Ovary (tissue), 3 donors: ENCODE data around the gene FHIP1A.

ENCODE experiments used
- CTCF ChIP-seq, 3 donors: fragments of 450-650 bp in 2 of 3; fragments of 200-600 bp in 1 of 3; IDR thresholded peaks; one replicate each; pipeline versions ENCODE4 v1.5.1 to v1.8.0; 2016 to 2022; ENCODE audit warnings: antibody characterized with exemption in 3 of 3, mild to moderate bottlenecking in 1 of 3
- EP300 ChIP-seq: sonication (generic); formaldehyde crosslinking; IDR thresholded peaks from one replicate; pipeline ENCODE4 v1.6.1; 2017; ENCODE audit warnings: antibody characterized with exemption
- POLR2A ChIP-seq: fragments of 450-650 bp; IDR thresholded peaks from one replicate; pipeline ENCODE4 v1.6.1; 2017; ENCODE audit warnings: antibody characterized with exemption, mild to moderate bottlenecking, moderate library complexity
- donor health status: DM: no; HTN: no; CAD: no.

GRCh38 chr4:151418856-151419255 is 9.9 kb downstream of the FHIP1A start:
- TF ChIP-seq POLR2A, result no peak
- no peak for TF ChIP-seq CTCF (IDR thresholded peaks at IDR 0.05)
- TF ChIP-seq EP300, result no peak
